Ovary (tissue), 9 donors: Measurements from ENCODE around the gene ZNF750. TPM values are rescaled to one million over a fixed set of nuclear protein-coding genes. Genes with fewer than 3 reads are reported as not detected.

ENCODE experiments used
- DNase-seq, 5 donors: peaks; one replicate each; pipeline ENCODE4 v3.0.0-alpha.2; 2019 to 2020
- H3K27ac ChIP-seq, 2 donors: fragments of 200-600 bp; one replicate each; pipeline versions ENCODE4 v1.5.1 to v1.8.0; 2019 to 2022
- H3K27me3 ChIP-seq: fragments of 200-600 bp; one replicate; pipeline ENCODE4 v1.8.0; 2022
- H3K36me3 ChIP-seq: fragments of 200-600 bp; sonication (generic); one replicate; pipeline ENCODE4 v1.5.1; 2019
- H3K4me1 ChIP-seq: one replicate; pipeline ENCODE4 v1.8.1; 2013; ENCODE audit warnings: mild to moderate bottlenecking, moderate library complexity; ENCODE audit not compliant: insufficient read depth
- H3K4me3 ChIP-seq: fragments of 200-600 bp; sonication (generic); one replicate; pipeline ENCODE4 v1.5.1; 2017
- H3K9me3 ChIP-seq, 2 donors: fragments of 200-600 bp in 1 of 2; sonication (generic) in 1 of 2; one replicate each; pipeline versions ENCODE4 v1.5.1 to v1.8.1; 2013 to 2019; ENCODE audit warnings: mild to moderate bottlenecking in 1 of 2, moderate library complexity in 1 of 2
- CTCF ChIP-seq, 3 donors: fragments of 450-650 bp in 2 of 3; fragments of 200-600 bp in 1 of 3; IDR thresholded peaks; one replicate each; pipeline versions ENCODE4 v1.5.1 to v1.8.0; 2016 to 2022; ENCODE audit warnings: antibody characterized with exemption in 3 of 3, mild to moderate bottlenecking in 1 of 3
- EP300 ChIP-seq: sonication (generic); formaldehyde crosslinking; IDR thresholded peaks from one replicate; pipeline ENCODE4 v1.6.1; 2017; ENCODE audit warnings: antibody characterized with exemption
- POLR2A ChIP-seq: fragments of 450-650 bp; IDR thresholded peaks from one replicate; pipeline ENCODE4 v1.6.1; 2017; ENCODE audit warnings: antibody characterized with exemption, mild to moderate bottlenecking, moderate library complexity
- WGBS, 3 donors: extraction: QIAGEN DNeasy Blood & Tissue Kit in 1 of 3; methylation state at CpG; one replicate each; pipeline versions ENCODE4 v1.1.5 to v1.1.7; 2013 to 2017; 5-methylcytosine and 5-hydroxymethylcytosine counted together
- intact Hi-C, 4 donors: fragments of 100-400 bp; cut with DNase I; formaldehyde crosslinking; loops; one replicate each; pipeline versions ENCODE4 v1.11.0 to v1.15.1; 2022 to 2023
- polyA plus RNA-seq, 2 donors: library from polyadenylated mRNA; stranded (reverse); fragments of 200-250 nt in 1 of 2; fragments of 350-450 nt in 1 of 2; fragmentation: Illumina TruSeq in 1 of 2; extraction: RNeasy Lipid Tissue Mini Kit (QIAGEN cat#74804) in 1 of 2; gene quantifications; one replicate each; pipeline ENCODE4 v1.2.3, GENCODE V29; 2013 to 2014
- total RNA-seq, 7 donors: library from RNA; depleted of rRNA in 2 of 7; stranded (reverse); fragments of >200 nt in 2 of 7; fragmentation: NEBNext Ultra II Directional in 3 of 7; extraction: Animal tissue kit (Norgen Biotek cat#: 25700) in 3 of 7; gene quantifications; one replicate each; pipeline versions ENCODE4 v1.1.0 to v1.2.4, GENCODE V29; 2016 to 2023
- donor health status: DM: no; HTN: no; CAD: no; lungs with moderate emphysema.
- donor health status: DM: no; HTN: no; CAD: no.
- donor health status: Bipolar disorder and iron deficiency.
- donor health status: DM: yes; HTN: yes; CAD: no.
- donor health status: DM: no; HTN: no; CAD: no.
- donor health status: DM: yes; HTN: yes; CAD: no.

Gene ZNF750
- total and polyA plus RNA-seq, 9 donors, result 0.02 TPM; not detected in 8

GRCh38 chr17:82810644-82811430, 29.0 kb downstream of the ZNF750 start:
- DNase-seq, result no peak
- no peak overlapping the region for H3K4me3 ChIP-seq
- no peaks in the 10 kb centered on the region for H3K9me3 ChIP-seq
- no peaks in the 10 kb centered on the region for H3K27me3 ChIP-seq
- intact Hi-C loops, result no loop called here
- TF ChIP-seq CTCF (IDR thresholded peaks at IDR 0.05) (no peak), POLR2A (no peak), EP300 (no peak)
- no peak overlapping the region for H3K27ac ChIP-seq
- H3K4me1 ChIP-seq, result no peaks in the 10 kb centered on the region
- no peaks in the 10 kb centered on the region for H3K36me3 ChIP-seq
- 93 to 94% (median 94%) methylated on average over 22 of the region's 22 CpGs for WGBS, 3 donors

- H3K36me3 ChIP-seq, result no peaks in the 10 kb centered on the region
- 72 to 80% (median 78%) methylated on average over 32 to 35 of the region's 35 CpGs for WGBS, 3 donors
- peaks cover 8% of the 10 kb centered on the region for H3K4me1 ChIP-seq
- no peak overlapping the region for H3K27ac ChIP-seq
- no peak for TF ChIP-seq CTCF (IDR thresholded peaks at IDR 0.05)
- no peak for TF ChIP-seq POLR2A
- TF ChIP-seq EP300, result no peak
- H3K9me3 ChIP-seq, result no peaks in the 10 kb centered on the region
- H3K4me3 ChIP-seq, result no peak overlapping the region
- intact Hi-C loops, result no loop called here
- DNase-seq, result peak in 3 of 5 donors; percentile 38 to 65 (median 58)
- no peaks in the 10 kb centered on the region for H3K27me3 ChIP-seq
Measured at GRCh38 chr17:82808921-82809905, 30.6 kb downstream of the ZNF750 start.

- Histone ChIP-seq H3K4me3 (no peak overlapping the region), H3K4me1 (peaks cover 8% of the 10 kb centered on the region), H3K27me3 (no peaks in the 10 kb centered on the region), H3K27ac (no peak overlapping the region), H3K9me3 (no peaks in the 10 kb centered on the region), H3K36me3 (no peaks in the 10 kb centered on the region)
- DNase-seq, result no peak
- WGBS, 3 donors, result 80 to 89% (median 86%) methylated on average over 8 of the region's 8 CpGs
- TF ChIP-seq EP300, result no peak
- no peak for TF ChIP-seq CTCF (IDR thresholded peaks at IDR 0.05)
- TF ChIP-seq POLR2A, result no peak
- intact Hi-C loops, result no loop called here
Measured at GRCh38 chr17:82808006-82808405, 31.8 kb downstream of the ZNF750 start.

GRCh38 chr17:82807562-82807961, 32.3 kb downstream of the ZNF750 start:
- no peak overlapping the region for H3K4me3 ChIP-seq
- no peaks in the 10 kb centered on the region for H3K9me3 ChIP-seq
- H3K27ac ChIP-seq, result no peak overlapping the region
- TF ChIP-seq POLR2A, result no peak
- no peak for TF ChIP-seq CTCF (IDR thresholded peaks at IDR 0.05)
- TF ChIP-seq EP300, result no peak
- H3K36me3 ChIP-seq, result no peaks in the 10 kb centered on the region
- H3K4me1 ChIP-seq, result peaks cover 8% of the 10 kb centered on the region
- WGBS, 3 donors, result 93 to 96% (median 95%) methylated on average over 21 of the region's 21 CpGs
- H3K27me3 ChIP-seq, result no peaks in the 10 kb centered on the region
- peak in 1 of 5 donors; percentile 23 for DNase-seq
- intact Hi-C loops, result no loop called here
